GM18502 (cell line): Measurements from ENCODE around the gene NMRK1.
A peak's percentile ranks its signal among the peaks of the same experiment; 100 is the strongest.

Source experiments
- ATAC-seq: cut with Tn5 transposase; IDR thresholded peaks from one replicate; pipeline ENCODE4 v1.9.1; 2021; ENCODE audit warnings: mild to moderate bottlenecking; ENCODE audit not compliant: unreplicated experiment, poor library complexity

Gene NMRK1

GRCh38 chr9:75087824-75088645 is at the start of gene NMRK1, which contains the start of gene OSTF1:
Gene NMRK1 (minus strand): TSS chr9:75088155. CDS start chr9:75083115, 5,040 bp downstream.
Gene OSTF1 (plus strand): TSS chr9:75088514. CDS start chr9:75088693, 179 bp downstream.
- peak; percentile 87 for ATAC-seq

- no peak for ATAC-seq
Observed at GRCh38 chr9:75134495-75134894, 46.5 kb upstream of the NMRK1 start.

GRCh38 chr9:75133396-75133795 is 45.4 kb upstream of the NMRK1 start:
- no peak for ATAC-seq

- no peak for ATAC-seq
Observed at GRCh38 chr9:75132244-75132643, 44.3 kb upstream of the NMRK1 start.

- ATAC-seq = no peak
Observed at GRCh38 chr9:75131700-75132099, 43.7 kb upstream of the NMRK1 start.

GRCh38 chr9:75130621-75131230 is 42.8 kb upstream of the NMRK1 start:
- ATAC-seq = no peak

GRCh38 chr9:75130172-75130571 is 42.2 kb upstream of the NMRK1 start:
- ATAC-seq = no peak

- ATAC-seq = no peak
Observed at GRCh38 chr9:75128535-75128934, 40.6 kb upstream of the NMRK1 start.

- no peak for ATAC-seq
Observed at GRCh38 chr9:75123696-75124095, 35.7 kb upstream of the NMRK1 start.

- no peak for ATAC-seq
Observed at GRCh38 chr9:75121914-75122558, 34.1 kb upstream of the NMRK1 start.

GRCh38 chr9:75120686-75121085 is 32.7 kb upstream of the NMRK1 start:
- no peak for ATAC-seq

- no peak for ATAC-seq
Observed at GRCh38 chr9:75117564-75117963, 29.6 kb upstream of the NMRK1 start.

- ATAC-seq = no peak
Observed at GRCh38 chr9:75116306-75116705, 28.4 kb upstream of the NMRK1 start.

- no peak for ATAC-seq
Observed at GRCh38 chr9:75112789-75113188, 24.8 kb upstream of the NMRK1 start.

- ATAC-seq = no peak
Observed at GRCh38 chr9:75111019-75111622, 23.2 kb upstream of the NMRK1 start.

- ATAC-seq = no peak
Observed at GRCh38 chr9:75109210-75109839, 21.4 kb upstream of the NMRK1 start.

GRCh38 chr9:75108571-75108970 is 20.6 kb upstream of the NMRK1 start:
- ATAC-seq = no peak

- no peak for ATAC-seq
Observed at GRCh38 chr9:75106857-75107256, 18.9 kb upstream of the NMRK1 start.

- ATAC-seq = no peak
Observed at GRCh38 chr9:75105841-75106240, 17.9 kb upstream of the NMRK1 start.

GRCh38 chr9:75105019-75105540 is 17.1 kb upstream of the NMRK1 start:
- no peak for ATAC-seq
